ENCODE results near the gene CDC5L.

DNA sequence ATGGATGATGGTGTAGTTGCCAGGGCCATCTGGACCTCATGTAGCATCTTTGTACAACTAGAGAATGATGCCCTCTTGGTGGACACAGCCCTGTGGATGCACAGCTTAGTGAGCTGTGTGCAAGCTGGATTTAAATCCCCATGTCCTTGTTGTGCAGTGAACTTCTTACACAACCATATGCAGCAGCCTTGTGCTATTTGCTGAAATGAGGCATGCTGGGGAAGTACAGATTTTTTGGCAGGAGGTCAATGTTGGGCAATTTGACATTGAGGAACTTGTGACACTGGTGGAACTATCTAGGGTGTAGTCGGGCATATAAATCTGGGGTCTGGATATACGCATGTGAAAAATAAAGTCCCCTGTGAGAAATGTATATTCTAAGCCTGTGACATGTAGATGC, 5.8 kb upstream of the CDC5L start:
- TF ChIP-seq POLR2A (IDR thresholded peaks at IDR 0.05), result no peak
- TF ChIP-seq, protein P1, sequence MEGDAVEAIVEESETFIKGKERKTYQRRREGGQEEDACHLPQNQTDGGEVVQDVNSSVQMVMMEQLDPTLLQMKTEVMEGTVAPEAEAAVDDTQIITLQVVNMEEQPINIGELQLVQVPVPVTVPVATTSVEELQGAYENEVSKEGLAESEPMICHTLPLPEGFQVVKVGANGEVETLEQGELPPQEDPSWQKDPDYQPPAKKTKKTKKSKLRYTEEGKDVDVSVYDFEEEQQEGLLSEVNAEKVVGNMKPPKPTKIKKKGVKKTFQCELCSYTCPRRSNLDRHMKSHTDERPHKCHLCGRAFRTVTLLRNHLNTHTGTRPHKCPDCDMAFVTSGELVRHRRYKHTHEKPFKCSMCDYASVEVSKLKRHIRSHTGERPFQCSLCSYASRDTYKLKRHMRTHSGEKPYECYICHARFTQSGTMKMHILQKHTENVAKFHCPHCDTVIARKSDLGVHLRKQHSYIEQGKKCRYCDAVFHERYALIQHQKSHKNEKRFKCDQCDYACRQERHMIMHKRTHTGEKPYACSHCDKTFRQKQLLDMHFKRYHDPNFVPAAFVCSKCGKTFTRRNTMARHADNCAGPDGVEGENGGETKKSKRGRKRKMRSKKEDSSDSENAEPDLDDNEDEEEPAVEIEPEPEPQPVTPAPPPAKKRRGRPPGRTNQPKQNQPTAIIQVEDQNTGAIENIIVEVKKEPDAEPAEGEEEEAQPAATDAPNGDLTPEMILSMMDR (IDR thresholded peaks at IDR 0.05), result no peak

Data from thyroid gland (tissue), 4 donors.